Measurements from ENCODE around the gene VTA1.

DNA sequence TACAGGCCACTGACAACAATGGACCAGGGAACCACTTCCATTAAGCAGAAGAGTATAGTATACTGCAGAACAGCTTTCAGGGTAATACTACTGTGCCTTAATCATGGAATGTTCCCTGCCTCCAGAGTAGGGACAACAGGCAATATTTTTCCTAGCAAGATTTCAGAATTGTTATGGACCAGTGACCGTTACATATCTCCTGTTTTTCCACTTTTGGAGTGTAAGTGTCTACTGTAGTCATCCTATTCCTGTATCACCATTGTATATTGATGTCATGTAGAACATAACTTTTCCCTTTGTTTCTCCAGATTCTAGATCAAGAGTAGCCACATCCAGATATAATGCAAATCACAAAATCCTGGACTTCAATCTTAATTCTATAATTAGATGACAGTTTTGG lies 16.2 kb upstream of the VTA1 start:
- TF ChIP-seq, protein P1, sequence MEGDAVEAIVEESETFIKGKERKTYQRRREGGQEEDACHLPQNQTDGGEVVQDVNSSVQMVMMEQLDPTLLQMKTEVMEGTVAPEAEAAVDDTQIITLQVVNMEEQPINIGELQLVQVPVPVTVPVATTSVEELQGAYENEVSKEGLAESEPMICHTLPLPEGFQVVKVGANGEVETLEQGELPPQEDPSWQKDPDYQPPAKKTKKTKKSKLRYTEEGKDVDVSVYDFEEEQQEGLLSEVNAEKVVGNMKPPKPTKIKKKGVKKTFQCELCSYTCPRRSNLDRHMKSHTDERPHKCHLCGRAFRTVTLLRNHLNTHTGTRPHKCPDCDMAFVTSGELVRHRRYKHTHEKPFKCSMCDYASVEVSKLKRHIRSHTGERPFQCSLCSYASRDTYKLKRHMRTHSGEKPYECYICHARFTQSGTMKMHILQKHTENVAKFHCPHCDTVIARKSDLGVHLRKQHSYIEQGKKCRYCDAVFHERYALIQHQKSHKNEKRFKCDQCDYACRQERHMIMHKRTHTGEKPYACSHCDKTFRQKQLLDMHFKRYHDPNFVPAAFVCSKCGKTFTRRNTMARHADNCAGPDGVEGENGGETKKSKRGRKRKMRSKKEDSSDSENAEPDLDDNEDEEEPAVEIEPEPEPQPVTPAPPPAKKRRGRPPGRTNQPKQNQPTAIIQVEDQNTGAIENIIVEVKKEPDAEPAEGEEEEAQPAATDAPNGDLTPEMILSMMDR (IDR thresholded peaks at IDR 0.05; ENCODE audit: insufficient read depth, low read depth, low read length), result no peak
- TF ChIP-seq EZH2 (IDR thresholded peaks at IDR 0.05; ENCODE audit: insufficient read depth, low read length), result no peak
